ENCODE measurements around the gene NDUFAB1. TPM values are rescaled to one million over a fixed set of nuclear protein-coding genes. Genes with fewer than 3 reads are reported as not detected.

NDUFAB1 gene
- total RNA-seq, 4 donors from 2014 or later, result 76.6 to 115 (median 84.4) TPM

- H3K4me3 ChIP-seq, result no peak overlapping the region
- peaks cover 30 to 41% (median 35%) of the 10 kb centered on the region in 4 donors for H3K4me1 ChIP-seq
- DNase-seq (ENCODE audit: extremely low spot score), result no peak
- WGBS, result 91% methylated on average over 13 of the region's 13 CpGs
- H3K27me3 ChIP-seq, result no peaks in the 10 kb centered on the region
- intact Hi-C loops (cut with DNase I), result no loop called here
- peaks cover 50 to 85% (median 83%) of the 10 kb centered on the region in 4 donors for H3K36me3 ChIP-seq
- no peak for TF ChIP-seq POLR2AphosphoS5 (IDR thresholded peaks at IDR 0.05)
- TF ChIP-seq CTCF (IDR thresholded peaks at IDR 0.05), result no peak
- no peak for TF ChIP-seq EP300 (IDR thresholded peaks at IDR 0.05)
- TF ChIP-seq POLR2A (IDR thresholded peaks at IDR 0.05; ENCODE audit: low read depth), result no peak
- H3K27ac ChIP-seq (replicated peaks in 1 of 4), result no peak overlapping the region
- H3K9me3 ChIP-seq, result no peaks in the 10 kb centered on the region
Measured at GRCh38 chr16:23562505-23562904, 33.6 kb downstream of the NDUFAB1 start.

GRCh38 chr16:23561586-23561985 is 34.5 kb downstream of the NDUFAB1 start:
- WGBS, result 78% methylated on average over 5 of the region's 5 CpGs
- H3K4me3 ChIP-seq, result no peak overlapping the region
- H3K4me1 ChIP-seq, result peaks cover 32 to 46% (median 40%) of the 10 kb centered on the region in 4 donors
- TF ChIP-seq POLR2A (IDR thresholded peaks at IDR 0.05; ENCODE audit: low read depth) (no peak), EP300 (IDR thresholded peaks at IDR 0.05) (no peak), CTCF (IDR thresholded peaks at IDR 0.05) (no peak), POLR2AphosphoS5 (IDR thresholded peaks at IDR 0.05) (no peak)
- no peaks in the 10 kb centered on the region for H3K9me3 ChIP-seq
- no peak for DNase-seq (ENCODE audit: extremely low spot score)
- intact Hi-C loops (cut with DNase I), result no loop called here
- no peak overlapping the region for H3K27ac ChIP-seq (replicated peaks in 1 of 4)
- no peaks in the 10 kb centered on the region for H3K27me3 ChIP-seq
- peaks cover 42 to 76% (median 74%) of the 10 kb centered on the region in 4 donors for H3K36me3 ChIP-seq

GRCh38 chr16:23557779-23558702 is 38.1 kb downstream of the NDUFAB1 start:
- TF ChIP-seq POLR2A (IDR thresholded peaks at IDR 0.05; ENCODE audit: low read depth) (peak; percentile 41), EP300 (IDR thresholded peaks at IDR 0.05) (no peak)
- 2% methylated on average over 29 of the region's 60 CpGs for WGBS
- DNase-seq (ENCODE audit: extremely low spot score), result no peak

GRCh38 chr16:23556881-23557778 is 39.0 kb downstream of the NDUFAB1 start, which contains the start of the genes EARS2 and UBFD1:
EARS2 (minus strand) TSS chr16:23557350; CDS start chr16:23557343, 7 bp downstream.
UBFD1 (plus strand) TSS chr16:23557727; CDS start chr16:23557743, 16 bp downstream.
- TF ChIP-seq CTCF (IDR thresholded peaks at IDR 0.05) (peak; percentile 90 to 95 (median 93)), EP300 (IDR thresholded peaks at IDR 0.05) (no peak), POLR2AphosphoS5 (IDR thresholded peaks at IDR 0.05) (peak; percentile 76 to 88)
- DNase-seq (ENCODE audit: extremely low spot score), result peak; percentile 100
- Histone ChIP-seq H3K27ac (replicated peaks in 1 of 4) (peak within 1 kb of the TSS; percentile 91 to 97 (median 95)), H3K9me3 (no peaks in the 10 kb centered on the region), H3K27me3 (no peaks in the 10 kb centered on the region), H3K4me1 (peaks cover 22 to 49% (median 43%) of the 10 kb centered on the region in 4 donors), H3K4me3 (peak within 1 kb of the TSS; percentile 80 to 99 (median 94)), H3K36me3 (peaks cover 9 to 46% (median 38%) of the 10 kb centered on the region in 4 donors)
- intact Hi-C loops (cut with DNase I), result loop anchor here (2.0 to 5.0 kb wide), 3 partner anchors 40 to 86 kb away; partner anchors contain the start of gene NDUFAB1
- WGBS, result 4% methylated on average over 29 of the region's 65 CpGs

More at GRCh38 chr16:23557779-23558702, 38.1 kb downstream of the NDUFAB1 start:
- peaks cover 11 to 46% (median 39%) of the 10 kb centered on the region in 4 donors for H3K36me3 ChIP-seq
- H3K27me3 ChIP-seq, result no peaks in the 10 kb centered on the region
- no peaks in the 10 kb centered on the region for H3K9me3 ChIP-seq
- intact Hi-C loops (cut with DNase I), result loop anchor here (2.0 to 5.0 kb wide), 3 partner anchors 39 to 85 kb away; partner anchors contain the start of gene NDUFAB1
- H3K4me3 ChIP-seq, result peak overlapping the region; percentile 80 to 99 (median 94)
- peaks cover 22 to 50% (median 43%) of the 10 kb centered on the region in 4 donors for H3K4me1 ChIP-seq
- H3K27ac ChIP-seq (replicated peaks in 1 of 4), result peak overlapping the region; percentile 91 to 97 (median 95)
